GM18520 (cell line): ENCODE measurements around the gene ZNF827.
A peak's percentile ranks its signal among the peaks of the same experiment; 100 is the strongest.

ENCODE experiments used
- ATAC-seq: cut with Tn5 transposase; IDR thresholded peaks from one replicate; pipeline ENCODE4 v1.9.1; 2021; ENCODE audit not compliant: unreplicated experiment

The ZNF827 gene

DNA sequence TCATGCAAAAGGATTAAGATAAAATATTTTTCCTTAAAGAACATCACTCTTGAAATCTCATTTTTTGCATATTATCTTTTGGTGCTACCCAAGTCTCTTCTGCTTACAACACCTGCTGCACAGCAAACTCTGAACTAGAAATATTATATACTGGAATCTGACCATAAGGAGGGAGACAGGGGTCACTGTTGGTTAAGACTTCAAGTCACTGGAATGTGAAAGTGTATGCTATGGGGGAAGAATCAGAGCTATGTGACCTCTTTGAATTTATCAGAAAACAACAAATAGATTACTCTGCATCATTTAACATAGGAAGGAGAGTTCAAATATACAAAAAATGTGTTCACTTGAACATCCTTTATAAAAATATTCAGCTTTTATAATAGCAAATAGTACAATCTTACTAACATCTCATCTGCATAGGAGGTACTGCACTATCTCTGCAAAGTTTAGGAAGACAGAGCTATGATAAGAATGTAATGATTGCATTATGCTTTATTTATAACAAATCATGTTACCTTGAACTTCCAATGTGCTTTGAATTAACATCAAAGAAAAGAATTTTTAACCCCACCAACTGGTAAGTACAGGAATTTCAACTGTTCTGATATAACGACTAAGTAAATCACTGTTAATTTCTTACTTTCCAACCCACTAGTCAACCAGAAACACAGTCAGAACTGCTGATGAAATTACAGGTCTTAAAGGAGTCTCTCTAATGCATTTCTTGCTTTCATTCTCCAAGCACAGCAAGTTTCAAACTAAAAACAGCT, 69.8 kb downstream of the ZNF827 start:
- ATAC-seq = peak; percentile 71

DNA sequence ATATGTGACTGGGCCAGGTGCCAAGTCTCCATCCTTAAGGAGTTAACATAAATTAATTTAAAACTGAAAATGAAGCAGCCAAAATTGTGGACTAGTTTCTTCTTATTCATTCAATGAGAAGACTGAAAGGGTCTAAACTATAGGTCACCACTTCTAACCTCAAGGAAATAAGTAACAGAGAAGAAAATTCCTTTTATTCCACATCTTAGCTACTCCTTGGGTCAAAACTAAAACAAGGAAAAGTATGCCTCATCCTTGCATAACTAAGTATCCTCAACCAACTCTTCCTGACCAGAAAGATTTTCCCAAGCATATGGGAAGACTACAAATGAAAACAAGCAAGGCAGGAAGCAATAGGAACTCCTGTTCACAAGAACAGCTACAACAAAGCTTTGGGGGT, 71.2 kb downstream of the ZNF827 start:
- ATAC-seq = no peak

DNA sequence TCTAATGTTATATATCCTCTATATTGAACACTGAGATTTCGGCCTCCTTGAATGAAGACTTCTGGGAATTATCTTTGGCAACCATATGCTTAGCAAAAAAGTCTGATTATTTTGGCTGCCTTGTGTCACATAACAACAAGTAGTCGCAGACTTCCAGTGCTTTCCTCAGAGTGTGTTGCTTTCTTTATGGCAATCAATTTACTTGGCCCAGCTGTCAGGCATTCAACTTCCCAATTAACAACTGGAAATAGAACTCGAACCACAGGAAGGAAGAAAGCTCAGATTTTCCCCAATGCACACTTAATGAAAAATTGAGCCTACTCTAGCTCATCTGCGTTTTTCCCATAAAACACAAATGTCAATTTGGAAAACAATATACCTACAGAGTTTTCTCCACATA, 71.6 kb downstream of the ZNF827 start:
- ATAC-seq = no peak

DNA sequence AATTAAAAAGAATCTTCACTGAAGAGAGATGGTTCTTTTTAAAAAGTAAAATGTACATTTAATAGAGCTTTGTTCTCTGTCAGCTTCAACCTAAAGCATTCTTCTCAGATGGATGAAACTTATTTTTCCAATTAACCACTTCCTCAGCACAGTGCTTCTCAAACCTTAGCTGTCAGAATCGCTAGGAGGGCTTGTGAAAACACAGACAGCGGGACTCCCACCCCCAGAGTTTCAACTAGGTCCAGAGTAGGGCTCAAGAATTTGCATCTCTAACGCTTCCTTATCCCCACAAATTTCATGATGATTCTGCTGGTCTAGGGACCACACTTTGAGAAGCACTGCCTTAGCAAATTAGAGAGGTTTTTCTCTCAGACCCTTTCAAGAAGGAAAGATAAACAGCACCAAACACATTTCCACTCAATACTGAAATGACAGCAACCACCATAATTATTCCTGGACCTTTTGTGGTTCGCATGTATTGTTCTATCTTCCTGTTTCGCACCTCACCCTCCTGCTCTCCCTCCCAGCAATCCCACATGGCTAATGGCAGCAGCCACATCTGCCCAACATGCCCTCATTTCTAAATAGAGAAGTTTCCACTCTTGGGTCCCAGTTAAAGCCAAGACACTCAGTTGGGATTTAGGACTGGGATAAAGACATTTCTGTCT, 73.2 kb downstream of the ZNF827 start:
- ATAC-seq = no peak

DNA sequence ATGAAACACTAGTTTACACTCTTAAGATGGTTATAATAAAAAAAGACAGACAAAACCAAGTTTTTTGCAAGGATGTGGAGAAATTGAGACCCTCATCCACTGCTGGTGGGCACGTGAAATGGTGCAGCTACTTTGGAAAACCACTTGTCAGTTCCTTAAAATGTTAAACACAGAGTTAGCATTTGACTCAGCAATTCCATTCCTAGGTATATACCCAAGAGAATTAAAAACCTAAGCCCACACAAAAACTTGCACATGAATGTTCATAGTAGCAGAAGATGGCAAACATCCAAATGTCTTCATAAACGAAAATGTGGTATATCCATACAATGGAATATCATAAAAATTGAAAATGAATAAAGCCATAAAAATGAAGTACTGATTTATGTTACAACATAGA, 75.4 kb downstream of the ZNF827 start:
- ATAC-seq = no peak

DNA sequence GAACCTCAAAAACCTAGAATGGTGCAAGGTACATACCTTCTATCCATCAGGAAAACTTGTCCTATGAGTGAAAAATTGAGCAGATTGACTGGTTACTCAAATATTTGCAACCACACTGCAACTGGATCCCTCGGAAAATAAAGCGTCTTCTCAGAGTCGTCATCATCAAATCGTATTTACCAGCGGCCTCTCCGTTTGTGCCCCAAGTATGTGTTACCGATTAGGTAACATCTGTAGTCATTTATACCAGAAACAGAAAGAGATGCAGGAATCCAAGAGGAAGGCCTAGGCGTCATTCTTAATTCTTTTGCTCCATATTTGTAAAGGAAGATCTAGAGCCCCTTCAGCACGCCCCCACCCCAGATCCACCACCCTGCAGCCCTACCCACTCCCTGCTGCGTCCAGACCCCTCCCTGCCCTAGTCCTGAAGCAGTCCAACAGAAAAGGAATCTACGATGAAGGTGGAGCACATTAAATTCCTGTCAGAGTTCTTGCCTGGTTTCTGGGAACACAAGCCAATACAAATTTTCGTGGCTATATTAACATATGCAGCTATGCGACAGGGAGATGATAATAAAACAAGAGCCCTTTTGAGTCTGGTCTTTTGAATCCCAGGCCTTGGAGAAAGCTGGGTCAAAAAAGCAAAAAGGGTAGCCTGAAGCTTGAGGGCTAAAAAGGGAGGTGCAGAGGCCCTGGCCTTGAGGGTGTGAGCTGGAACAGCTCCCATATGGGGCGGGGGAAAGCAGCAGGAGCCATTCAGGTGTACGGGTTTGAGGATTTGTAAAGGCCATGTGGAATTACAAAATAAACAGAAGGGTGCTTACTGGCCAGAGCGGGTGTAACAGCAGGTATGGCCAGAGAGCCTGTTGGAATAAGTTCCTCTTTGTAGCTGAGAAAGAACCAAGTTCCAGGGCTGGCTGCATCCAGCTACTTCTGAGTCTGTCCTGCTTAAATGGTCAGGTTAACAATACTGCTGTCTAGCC, 77.0 kb downstream of the ZNF827 start:
- no peak for ATAC-seq

DNA sequence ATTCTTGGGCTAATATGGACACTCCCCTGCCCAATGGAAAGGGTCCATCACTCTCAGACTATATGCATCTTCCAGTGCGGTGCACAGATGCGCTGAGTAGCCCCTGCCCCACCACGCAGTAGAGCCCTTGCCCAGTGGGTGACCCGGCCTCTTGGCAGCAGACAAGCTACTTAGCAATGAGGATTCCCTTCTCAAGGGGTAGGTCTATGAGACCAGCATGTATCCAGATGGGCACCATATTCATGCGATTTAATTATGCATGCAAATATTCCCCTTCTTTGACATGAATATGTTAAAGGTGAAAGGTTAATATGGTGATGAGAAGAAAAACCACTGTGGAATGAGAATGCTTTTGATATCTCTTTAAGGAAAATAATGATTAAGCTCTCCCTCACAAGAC, 77.7 kb downstream of the ZNF827 start:
- ATAC-seq = no peak

DNA sequence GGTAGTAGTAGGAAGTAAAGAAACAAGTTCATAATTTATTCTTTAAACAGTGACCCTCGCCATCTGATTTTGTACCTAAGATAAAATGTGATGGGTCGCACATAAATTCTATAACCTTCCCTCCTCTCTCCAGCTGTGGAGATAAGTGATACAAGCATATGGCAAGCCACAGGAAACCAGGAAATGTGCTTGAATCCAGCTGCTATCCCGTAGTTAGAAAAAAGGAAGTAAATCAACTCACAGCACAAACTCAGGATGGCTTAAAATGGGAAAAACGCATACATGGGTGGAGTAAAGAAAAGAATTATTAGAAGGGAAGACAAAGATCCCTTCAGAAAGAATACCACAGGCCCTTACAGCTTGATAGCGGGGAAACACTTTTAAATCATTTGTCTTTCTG, 78.2 kb downstream of the ZNF827 start:
- ATAC-seq = no peak

DNA sequence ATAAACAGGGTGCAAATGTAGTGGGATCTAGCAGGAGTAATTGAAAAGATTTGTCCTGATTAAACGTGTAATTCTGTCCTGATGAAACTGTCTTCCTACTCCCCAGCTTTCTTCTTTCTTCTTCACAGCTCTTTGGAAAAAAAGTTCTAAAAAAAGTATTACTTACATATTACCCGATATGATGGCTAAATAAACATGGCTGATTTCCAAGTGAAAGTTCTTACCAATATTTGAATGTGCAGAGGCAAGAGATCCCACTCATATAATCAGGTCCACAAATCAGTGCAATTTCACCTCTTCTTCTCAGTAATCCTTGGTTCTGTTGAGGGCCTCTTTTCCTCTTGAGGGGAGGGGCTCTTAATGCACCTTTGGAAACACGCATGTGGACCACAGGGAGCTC, 78.7 kb downstream of the ZNF827 start:
- ATAC-seq = no peak

DNA sequence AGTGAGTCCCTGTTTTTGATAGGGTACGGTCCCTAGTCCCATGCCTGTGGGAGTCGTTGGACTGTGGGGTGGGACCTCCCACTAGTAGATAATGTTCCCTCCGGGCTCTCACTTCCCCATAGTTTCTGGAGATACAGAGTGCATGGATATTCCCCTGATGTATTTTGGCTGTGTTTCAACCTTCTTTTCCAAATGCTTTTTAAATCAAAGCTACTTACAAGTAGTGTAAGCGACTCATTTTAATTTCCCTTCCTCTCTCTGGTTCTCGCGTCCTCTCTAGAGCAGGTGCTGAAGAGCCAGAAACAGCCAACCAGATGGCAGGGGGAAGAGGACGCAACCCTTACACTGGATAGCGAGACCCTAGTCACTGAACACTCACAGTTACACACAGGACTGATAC, 79.2 kb downstream of the ZNF827 start:
- no peak for ATAC-seq

DNA sequence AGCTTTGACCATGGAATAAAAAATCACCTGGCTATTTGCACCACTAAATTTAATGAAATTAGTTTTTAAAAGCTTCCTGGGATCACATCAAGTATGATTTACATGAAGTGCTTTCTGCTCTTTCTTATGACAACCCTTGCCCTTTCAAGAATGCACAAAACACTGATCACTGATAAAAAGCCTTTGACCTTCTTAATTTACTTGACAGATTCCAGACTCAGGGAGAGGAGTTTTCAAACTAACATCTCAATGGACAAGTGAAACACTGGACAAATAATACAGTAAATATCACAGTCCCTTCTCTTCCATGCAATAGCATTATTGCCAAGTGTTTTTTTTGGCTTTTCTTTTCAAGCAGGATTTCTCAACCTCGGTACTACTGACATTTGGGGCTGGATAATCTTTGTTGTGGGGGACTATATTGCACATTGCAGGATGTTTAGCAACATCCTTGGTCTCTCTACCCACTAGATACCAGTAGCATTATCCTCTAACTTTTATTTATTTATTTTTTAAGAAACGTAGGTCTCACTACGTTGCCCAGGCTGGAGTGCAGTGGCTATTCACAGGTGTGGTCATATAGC, 86.3 kb downstream of the ZNF827 start:
- ATAC-seq = no peak

DNA sequence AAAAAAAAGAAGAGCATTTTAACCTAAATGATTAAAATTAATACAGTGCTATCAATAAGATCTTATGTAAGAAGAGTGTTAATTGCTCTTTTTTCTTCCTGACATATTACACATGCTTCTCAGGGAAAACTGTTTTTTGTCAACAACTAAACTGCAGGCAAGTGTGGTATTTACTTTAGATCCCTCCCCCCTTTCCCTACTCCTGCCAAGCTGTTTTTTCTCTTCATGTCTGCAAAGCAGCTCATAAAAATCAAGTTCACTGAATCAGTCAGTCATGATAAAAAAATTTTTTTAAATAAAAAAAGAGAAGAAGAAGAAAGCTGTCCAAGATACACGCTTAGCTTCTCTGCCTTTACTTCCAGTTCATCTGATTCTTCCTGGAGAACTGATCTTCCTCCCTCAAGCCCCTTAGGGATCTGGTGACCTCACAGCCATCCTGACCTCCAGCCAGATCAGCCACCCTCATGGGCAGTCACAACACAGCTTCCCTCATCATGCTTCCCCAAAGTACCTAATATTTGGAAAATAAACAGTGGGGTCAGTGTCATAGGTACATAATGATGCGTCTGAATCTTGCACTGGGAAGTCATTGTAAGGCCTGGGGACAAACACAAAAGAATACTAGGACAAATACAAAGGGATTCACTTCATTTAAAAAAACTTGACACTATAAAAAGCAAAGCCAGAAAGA, 87.0 kb downstream of the ZNF827 start:
- ATAC-seq = no peak

DNA sequence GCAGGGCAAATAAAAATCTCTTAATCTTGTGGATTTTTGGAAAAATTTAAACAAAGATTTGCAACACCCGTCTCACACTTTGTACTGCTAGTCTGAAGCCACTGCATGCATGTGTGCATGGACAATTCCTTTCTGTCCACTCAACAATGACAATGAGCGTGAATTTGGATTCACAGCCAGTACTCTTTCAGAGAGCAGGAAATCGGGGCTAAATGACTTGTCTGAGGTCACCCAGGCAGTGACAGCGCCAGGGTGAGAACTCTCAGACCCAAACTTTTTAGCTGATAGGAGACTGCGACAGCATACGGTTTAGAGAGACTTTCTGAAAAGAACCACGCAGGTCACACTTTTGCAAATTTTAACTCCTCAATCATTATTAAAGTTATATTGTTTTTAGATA, 90.9 kb downstream of the ZNF827 start:
- ATAC-seq = no peak

DNA sequence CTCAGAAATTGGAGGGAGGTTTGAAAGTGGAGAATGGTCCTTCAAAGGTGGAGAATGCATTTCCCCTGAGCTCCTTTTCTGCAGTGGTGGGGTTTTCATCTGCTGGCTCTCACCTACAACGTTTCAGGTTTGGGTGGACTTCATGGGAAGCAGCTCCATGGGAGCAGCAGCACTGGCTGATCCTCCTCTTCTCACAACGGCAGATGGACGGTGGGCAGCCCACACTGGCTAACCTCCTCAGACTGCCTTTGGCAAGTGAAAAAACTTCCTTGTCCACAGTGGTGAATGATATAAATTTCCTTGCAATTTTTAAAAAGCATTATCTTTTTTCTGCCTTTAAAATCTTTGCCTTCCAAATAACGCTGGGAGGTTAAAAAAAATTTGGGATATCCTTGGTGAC, 93.5 kb downstream of the ZNF827 start:
- ATAC-seq = no peak

DNA sequence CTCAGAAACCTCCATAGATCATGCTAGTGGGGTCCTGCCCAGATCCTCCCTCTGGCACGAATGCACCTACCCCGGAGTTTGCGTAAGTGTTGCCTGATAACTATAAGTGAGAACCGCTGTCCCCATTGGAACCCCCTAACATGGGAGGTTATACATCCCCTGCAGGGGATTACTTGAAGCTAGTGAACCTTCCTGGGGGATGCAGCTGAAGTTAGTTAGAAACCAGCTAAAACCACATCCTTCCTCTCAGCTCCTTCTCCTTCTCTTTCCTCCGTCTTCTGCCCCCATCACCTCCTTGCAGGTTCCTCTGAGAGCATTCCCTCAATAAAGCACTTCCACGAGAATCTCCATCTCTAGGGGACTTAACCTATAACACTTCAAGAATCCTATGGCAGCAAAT, 95.0 kb downstream of the ZNF827 start:
- ATAC-seq = no peak

DNA sequence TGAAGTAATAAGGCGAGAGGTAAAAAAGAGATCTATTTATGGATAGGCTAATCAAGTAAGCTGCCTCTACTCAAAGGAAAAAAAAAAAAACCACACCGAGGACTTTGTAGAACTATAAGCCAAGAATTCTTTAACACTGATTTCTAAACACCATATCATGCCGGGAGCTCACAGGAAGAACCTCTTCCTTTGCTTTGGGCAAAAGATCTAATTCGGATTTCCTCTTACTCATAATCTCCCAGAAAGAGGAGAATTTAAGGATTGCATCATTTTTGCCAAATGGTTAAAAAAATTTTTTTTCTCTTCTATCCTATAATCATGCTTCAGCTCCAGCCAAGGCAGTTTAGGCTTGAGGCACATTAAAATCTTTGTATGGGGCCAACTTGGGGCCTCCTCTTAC, 95.5 kb downstream of the ZNF827 start:
- ATAC-seq = no peak

DNA sequence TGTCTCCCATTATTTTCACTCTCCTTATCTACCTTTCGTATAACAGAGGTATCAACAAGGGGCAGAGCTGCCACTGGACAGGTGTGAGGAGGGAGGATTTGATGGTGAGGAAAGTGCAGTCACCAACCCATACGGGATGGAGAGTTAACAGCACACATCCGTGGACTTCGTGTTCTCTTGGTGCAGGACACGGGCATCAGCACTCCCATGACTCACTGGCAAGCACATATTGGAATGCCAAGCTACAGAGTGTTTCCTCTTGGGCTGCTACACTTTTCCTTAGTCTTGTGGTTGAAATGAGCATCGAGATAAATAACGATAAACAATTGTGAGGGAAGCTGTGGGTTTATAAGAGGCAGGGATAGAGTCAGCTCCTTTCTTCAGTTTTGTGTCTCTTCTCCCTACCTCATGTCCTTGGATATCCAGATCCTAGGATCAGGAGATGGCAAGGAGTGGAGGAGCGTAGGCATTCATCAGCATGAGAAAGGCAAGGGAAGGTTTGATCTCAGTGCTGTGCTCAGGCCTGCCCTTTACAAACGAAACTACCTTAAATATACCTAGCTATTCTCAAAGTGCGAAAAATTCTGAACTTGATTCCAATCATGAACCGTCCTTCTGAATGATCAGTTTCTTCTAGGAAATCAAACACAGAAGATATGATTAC, 96.3 kb downstream of the ZNF827 start:
- no peak for ATAC-seq

DNA sequence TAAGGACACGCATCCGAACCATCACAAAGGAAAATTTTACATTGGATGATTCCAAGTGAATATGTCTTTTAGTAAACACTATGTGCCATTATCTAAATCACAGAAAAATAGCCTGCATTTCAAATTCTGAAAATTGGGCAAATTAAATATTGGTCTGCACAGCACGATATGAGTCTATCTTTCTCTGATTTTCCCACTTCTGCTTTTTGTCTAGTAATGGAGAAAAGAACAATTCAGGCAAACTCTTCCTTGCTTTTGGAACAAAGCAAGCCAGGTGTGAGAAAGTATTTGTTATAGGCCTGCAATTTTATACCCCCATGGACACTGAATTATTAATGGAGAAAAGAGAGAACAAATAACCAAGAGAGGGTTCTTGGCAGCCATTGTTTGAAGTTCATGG, 97.8 kb downstream of the ZNF827 start:
- no peak for ATAC-seq

DNA sequence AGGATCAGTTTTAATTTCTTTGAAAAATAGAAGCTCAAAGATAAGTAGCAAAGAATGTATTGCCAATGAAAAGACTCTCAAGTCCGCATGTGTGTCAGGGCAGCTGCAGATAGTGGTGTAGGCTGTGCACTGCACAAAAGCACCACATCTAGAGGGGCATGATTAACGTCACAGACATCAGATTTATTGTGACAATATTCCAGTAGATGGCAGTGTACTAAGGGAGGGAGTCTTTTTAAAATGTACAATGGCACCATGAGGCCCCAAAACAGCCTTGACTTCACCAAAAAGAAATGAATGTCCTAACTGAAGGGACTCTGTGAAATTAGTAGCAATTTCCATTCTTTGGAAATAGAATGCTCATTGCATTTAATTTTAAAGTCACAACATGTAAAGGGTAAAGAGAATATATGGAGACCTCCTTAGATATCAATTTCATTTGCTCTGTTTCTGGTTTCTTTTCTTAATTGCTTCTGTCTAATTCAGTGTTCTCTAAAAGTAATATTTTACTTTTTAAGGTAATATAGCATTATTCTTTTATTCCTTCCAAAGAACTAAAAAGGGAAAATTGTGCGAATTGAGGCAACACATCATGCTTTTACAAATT, 98.4 kb downstream of the ZNF827 start:
- peak; percentile 90 for ATAC-seq

DNA sequence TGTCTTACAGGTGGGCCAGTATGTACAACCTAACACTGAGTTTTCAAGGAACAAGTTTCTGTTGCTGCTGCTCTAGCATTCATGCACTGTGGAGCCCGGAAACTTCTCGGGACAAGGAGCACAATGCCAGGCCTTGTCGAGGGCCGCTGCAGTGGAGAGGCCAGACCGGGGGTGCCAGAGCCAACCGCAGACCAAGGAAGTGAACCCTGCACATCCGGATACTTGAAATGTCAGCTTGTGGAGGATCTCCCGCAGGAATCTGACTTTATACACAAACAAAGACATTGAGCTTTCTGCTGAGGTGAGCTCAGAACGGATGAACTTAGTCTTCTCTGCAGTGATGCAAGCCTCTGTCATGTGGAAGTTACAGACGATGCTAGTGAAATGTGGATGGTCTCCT, 99.5 kb downstream of the ZNF827 start:
- no peak for ATAC-seq
